Fibroblast of lung (primary cell): ENCODE measurements around the gene SMTNL1. TPM values are rescaled to one million over a fixed set of nuclear protein-coding genes. Genes with fewer than 3 reads are reported as not detected.
"Not testable (repeated sequence)": the region's sequence is repeated elsewhere in the genome, so short reads cannot be mapped to it uniquely, and the experiment has no call there.

ENCODE experiments used
- DNase-seq, 2 donors: peaks; one replicate each; pipeline versions ENCODE4 v3.0.0 to v3.0.0-alpha.2; 2010; ENCODE audit warnings: low read depth in 2 of 2
- H2AFZ ChIP-seq: 2 replicates; pipeline ENCODE4 v1.5.1; 2012; ENCODE audit warnings: low read length, control low read depth, inconsistent platforms
- H3K27ac ChIP-seq: 2 replicates; pipeline ENCODE4 v1.5.1; 2011; ENCODE audit warnings: low read length, control low read depth; ENCODE audit not compliant: insufficient read depth
- H3K27me3 ChIP-seq: 2 replicates; pipeline ENCODE4 v1.5.1; 2011; ENCODE audit warnings: mild to moderate bottlenecking, low read length; ENCODE audit not compliant: control insufficient read depth, insufficient read depth
- H3K36me3 ChIP-seq: 2 replicates; pipeline ENCODE4 v1.5.1; 2011; ENCODE audit warnings: low read length; ENCODE audit not compliant: control insufficient read depth, insufficient read depth
- H3K4me1 ChIP-seq: 2 replicates; pipeline ENCODE4 v1.5.1; 2011; ENCODE audit warnings: low read length; ENCODE audit not compliant: control insufficient read depth, insufficient read depth; ENCODE audit errors: extremely low read depth
- H3K4me2 ChIP-seq: 2 replicates; pipeline ENCODE4 v1.5.1; 2011; ENCODE audit warnings: low read length, control low read depth; ENCODE audit not compliant: insufficient read depth; ENCODE audit errors: extremely low read depth
- H3K4me3 ChIP-seq, 4 experiments: fragments of 200-600 bp in 1 of 4; sonication (generic) in 1 of 4; replicated peaks in 1 of 4; 2 replicates each; pipeline ENCODE4 v1.5.1; 2011 to 2016; ENCODE audit warnings: low read length in 4 of 4, low read depth in 3 of 4, mild to moderate bottlenecking in 3 of 4, control low read depth in 2 of 4, inconsistent platforms in 1 of 4, mixed read lengths in 1 of 4; ENCODE audit not compliant: insufficient read depth in 1 of 4; ENCODE audit errors: control extremely low read depth in 1 of 4
- H3K79me2 ChIP-seq: 2 replicates; pipeline ENCODE4 v1.5.1; 2012; ENCODE audit warnings: mild to moderate bottlenecking, low read length, inconsistent platforms; ENCODE audit not compliant: control insufficient read depth, insufficient read depth
- H3K9ac ChIP-seq: 2 replicates; pipeline ENCODE4 v1.5.1; 2011; ENCODE audit warnings: mild to moderate bottlenecking, low read length, control low read depth; ENCODE audit not compliant: insufficient read depth
- H3K9me3 ChIP-seq: 2 replicates; pipeline ENCODE4 v1.5.1; 2012; ENCODE audit warnings: low read depth, low read length; ENCODE audit not compliant: control insufficient read depth, insufficient read depth
- H4K20me1 ChIP-seq: 2 replicates; pipeline ENCODE4 v1.5.1; 2011; ENCODE audit warnings: low read length; ENCODE audit not compliant: control insufficient read depth, insufficient read depth; ENCODE audit errors: extremely low read depth
- CTCF ChIP-seq, 2 donors: IDR thresholded peaks in 1 of 2; conservative IDR thresholded peaks in 1 of 2; 1 replicate in 1 of 2; 2 replicates in 1 of 2; pipeline ENCODE4 v1.5.1; 2011 to 2012; ENCODE audit warnings: low read length in 2 of 2, control low read depth in 1 of 2, inconsistent platforms in 1 of 2, low read depth in 1 of 2, mild to moderate bottlenecking in 1 of 2
- EZH2 ChIP-seq: IDR thresholded peaks from 2 replicates; pipeline ENCODE4 v1.5.1; 2012; ENCODE audit warnings: low read length, control low read depth, mild to moderate bottlenecking; ENCODE audit errors: missing control alignments
- polyA plus RNA-seq, 2 donors: library from polyadenylated mRNA; depleted of rRNA in 1 of 2; stranded (reverse) in 1 of 2; unstranded in 1 of 2; fragments of >200 nt; gene quantifications; 2 replicates each; pipeline ENCODE4 v1.2.1, GENCODE V29; 2011 to 2012; ENCODE audit warnings: missing spikeins in 1 of 2
- total RNA-seq: library from RNA; depleted of rRNA; stranded (reverse); fragments of >200 nt; gene quantifications from 2 replicates; pipeline ENCODE4 v1.2.1, GENCODE V29; 2014

The SMTNL1 gene
- total and polyA plus RNA-seq, 2 donors (not counting 1 experiment from before 2014, with no cell fraction given), result not detected

- no peak for DNase-seq
- Histone ChIP-seq H3K4me2 (peak overlapping the region; percentile 98), H3K9ac (peak overlapping the region; percentile 62), H3K27ac (peak overlapping the region; percentile 73), H3K36me3 (no peaks in the 10 kb centered on the region), H3K4me3 (peak overlapping the region; percentile 79 to 95 (median 88)), H3K79me2 (peaks cover 18% of the 10 kb centered on the region), H2AFZ (peak overlapping the region; percentile 85), H4K20me1 (no peaks in the 10 kb centered on the region), H3K4me1 (peaks cover 6% of the 10 kb centered on the region), H3K9me3 (no peaks in the 10 kb centered on the region), H3K27me3 (no peaks in the 10 kb centered on the region)
- TF ChIP-seq EZH2 (no peak), CTCF (conservative IDR thresholded peaks at IDR 0.05 in 1 of 2, IDR thresholded peaks at IDR 0.05 in 1 of 2; ENCODE audit: low read depth in 1 of 2, low read length in 2 of 2) (no peak)
These were observed 7.2 kb upstream of the SMTNL1 start for GRCh38 chr11:57530215-57530595.

GRCh38 chr11:57530596-57531507 is 6.5 kb upstream of the SMTNL1 start, which contains the start of gene TIMM10:
TSS of gene TIMM10 (minus strand) at chr11:57530754. CDS start at chr11:57530189, 565 bp downstream.
- no peaks in the 10 kb centered on the region for H4K20me1 ChIP-seq
- H3K9ac ChIP-seq, result peak within 1 kb of the TSS; percentile 62
- H3K4me1 ChIP-seq, result peaks cover 6% of the 10 kb centered on the region
- H3K27me3 ChIP-seq, result no peaks in the 10 kb centered on the region
- peak within 1 kb of the TSS; percentile 98 for H3K4me2 ChIP-seq
- DNase-seq, result peak; percentile 96 to 98
- peak within 1 kb of the TSS; percentile 73 for H3K27ac ChIP-seq
- TF ChIP-seq CTCF (conservative IDR thresholded peaks at IDR 0.05 in 1 of 2, IDR thresholded peaks at IDR 0.05 in 1 of 2; ENCODE audit: low read depth in 1 of 2, low read length in 2 of 2) (no peak), EZH2 (no peak)
- peak within 1 kb of the TSS; percentile 85 for H2AFZ ChIP-seq
- peak within 1 kb of the TSS; percentile 79 to 95 (median 88) for H3K4me3 ChIP-seq
- H3K36me3 ChIP-seq, result no peaks in the 10 kb centered on the region
- H3K9me3 ChIP-seq, result no peaks in the 10 kb centered on the region
- peaks cover 18% of the 10 kb centered on the region for H3K79me2 ChIP-seq

- H3K4me2 ChIP-seq, H4K20me1 ChIP-seq, H3K9ac ChIP-seq, H3K36me3 ChIP-seq, DNase-seq, H3K4me3 ChIP-seq, H3K27ac ChIP-seq, H3K9me3 ChIP-seq, H3K27me3 ChIP-seq, H2AFZ ChIP-seq, H3K4me1 ChIP-seq: not testable (repeated sequence)
- peaks cover 11% of the 10 kb centered on the region for H3K79me2 ChIP-seq
These were observed 2.9 kb upstream of the SMTNL1 start for GRCh38 chr11:57534449-57534848.
